Small intestine (tissue), 7 donors: ENCODE measurements around the gene KAT2B. TPM values are rescaled to one million over a fixed set of nuclear protein-coding genes. Genes with fewer than 3 reads are reported as not detected.
"Not testable (repeated sequence)": the region's sequence is repeated elsewhere in the genome, so short reads cannot be mapped to it uniquely, and the experiment has no call there.

Experiments
- DNase-seq, 2 donors: peaks; one replicate each; pipeline versions ENCODE4 v3.0.0 to v3.0.0-alpha.2; 2013
- FAIRE-seq: peaks from 2 replicates; lab custom pipeline; 2012; peaks lifted over from hg19 to GRCh38; lab: Jason Lieb, UNC
- H3K27ac ChIP-seq, 3 donors: one replicate each; pipeline ENCODE4 v1.5.1; 2013; ENCODE audit warnings: low read length in 2 of 3, mild to moderate bottlenecking in 2 of 3, control low read depth in 1 of 3, inconsistent platforms in 1 of 3, low read depth in 1 of 3, moderate library complexity in 1 of 3
- H3K27me3 ChIP-seq, 3 donors: one replicate each; pipeline ENCODE4 v1.6.1; 2013; ENCODE audit warnings: low read length in 3 of 3, inconsistent platforms in 1 of 3; ENCODE audit not compliant: control insufficient read depth in 3 of 3, insufficient read depth in 3 of 3
- H3K36me3 ChIP-seq, 3 donors: one replicate each; pipeline ENCODE4 v1.6.1; 2013; ENCODE audit warnings: low read length in 3 of 3, inconsistent platforms in 1 of 3, low read depth in 1 of 3, mild to moderate bottlenecking in 1 of 3, moderate library complexity in 1 of 3; ENCODE audit not compliant: control insufficient read depth in 3 of 3, insufficient read depth in 2 of 3
- H3K4me1 ChIP-seq, 3 donors: one replicate each; pipeline ENCODE4 v1.6.1; 2013; ENCODE audit warnings: low read length in 2 of 3, inconsistent platforms in 1 of 3, low read depth in 1 of 3, mild to moderate bottlenecking in 1 of 3, moderate library complexity in 1 of 3; ENCODE audit not compliant: control insufficient read depth in 3 of 3, insufficient read depth in 2 of 3
- H3K4me3 ChIP-seq, 3 donors: one replicate each; pipeline ENCODE4 v1.5.1; 2013; ENCODE audit warnings: low read length in 3 of 3, control low read depth in 1 of 3, inconsistent platforms in 1 of 3, low read depth in 1 of 3, mild to moderate bottlenecking in 1 of 3, moderate library complexity in 1 of 3
- H3K9me3 ChIP-seq, 2 donors: one replicate each; pipeline ENCODE4 v1.6.1; 2013; ENCODE audit warnings: low read depth in 1 of 2, low read length in 1 of 2; ENCODE audit not compliant: control insufficient read depth in 2 of 2, insufficient read depth in 1 of 2
- WGBS, 3 donors: extraction: QIAGEN DNeasy Blood & Tissue Kit; methylation state at CpG; one replicate each; pipeline ENCODE4 v1.1.7; 2013; 5-methylcytosine and 5-hydroxymethylcytosine counted together
- polyA plus RNA-seq, 4 donors: library from polyadenylated mRNA; stranded (reverse) in 3 of 4; unstranded in 1 of 4; fragments of 200-250 nt in 3 of 4; fragments of 120-200 nt in 1 of 4; gene quantifications; one replicate each; pipeline versions ENCODE4 v1.2.1 to v1.2.3, GENCODE V29; 2013
- donor health status: healthy with polysubstance abuse.
- donor health status: control.
- donor health status: control.
- donor health status: Bipolar disorder and iron deficiency.
- donor health status: healthy.

The KAT2B gene
- polyA plus RNA-seq, 4 donors = 7.1 to 28.0 (median 20.4) TPM

DNA sequence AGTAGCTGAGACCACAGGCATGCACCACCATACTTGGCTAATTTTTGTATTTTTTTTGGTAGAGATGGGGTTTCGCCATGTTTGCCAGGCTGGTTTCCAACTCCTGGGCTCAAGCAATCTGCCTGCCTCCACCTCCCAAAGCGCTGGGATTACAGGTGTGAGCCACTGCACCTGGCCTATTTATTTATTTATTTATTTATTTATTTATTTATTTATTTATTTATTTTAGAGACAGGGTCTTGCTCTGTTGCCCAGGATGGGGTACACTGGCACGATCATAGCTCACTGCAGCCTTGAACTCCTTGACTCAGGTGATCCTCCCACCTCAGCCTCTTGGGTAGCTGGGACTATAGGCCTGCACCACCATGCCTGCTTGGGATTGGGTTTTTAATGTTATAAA is 4.9 kb downstream of the KAT2B start:
- H3K4me1 ChIP-seq = peaks cover 5 to 17% (median 6%) of the 10 kb centered on the region in 3 donors
- 96 to 98% (median 97%) methylated on average over 3 of the region's 3 CpGs for WGBS, 3 donors
- not testable (repeated sequence) for H3K4me3 ChIP-seq

DNA sequence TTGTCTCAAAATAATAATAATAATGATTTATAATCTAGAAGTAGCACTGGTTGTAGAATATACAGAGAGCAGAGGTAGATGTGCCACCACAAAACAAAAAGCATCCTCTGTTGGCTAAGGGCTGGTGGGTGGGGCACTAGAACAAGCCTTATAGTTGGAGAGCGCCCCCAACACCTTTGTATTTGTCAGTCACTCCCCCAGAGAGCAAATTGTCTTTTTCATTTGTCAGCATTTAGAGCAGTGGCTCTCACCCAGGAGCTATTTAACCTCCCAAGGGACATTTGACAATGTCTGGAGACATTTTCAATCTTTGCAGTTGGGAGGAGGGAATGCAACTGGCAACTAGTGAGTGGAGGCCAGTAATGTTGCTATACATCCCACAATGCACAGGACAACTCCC is 6.3 kb downstream of the KAT2B start:
- H3K27me3 ChIP-seq = no peaks in the 10 kb centered on the region
- H3K4me1 ChIP-seq = peaks cover 5 to 16% (median 6%) of the 10 kb centered on the region in 3 donors
- H3K36me3 ChIP-seq = no peaks in the 10 kb centered on the region
- WGBS, 3 donors = 95 to 100% (median 95%) methylated on average over 1 of the region's 1 CpG
- no peaks in the 10 kb centered on the region for H3K9me3 ChIP-seq
- FAIRE-seq (no peak), DNase-seq (no peak)
- no peak overlapping the region for H3K27ac ChIP-seq
- H3K4me3 ChIP-seq = no peak overlapping the region

More for the DNA sequence above, 4.9 kb downstream of the KAT2B start:
- H3K27ac ChIP-seq, H3K27me3 ChIP-seq, DNase-seq, FAIRE-seq, H3K9me3 ChIP-seq, H3K36me3 ChIP-seq: not testable (repeated sequence)

DNA sequence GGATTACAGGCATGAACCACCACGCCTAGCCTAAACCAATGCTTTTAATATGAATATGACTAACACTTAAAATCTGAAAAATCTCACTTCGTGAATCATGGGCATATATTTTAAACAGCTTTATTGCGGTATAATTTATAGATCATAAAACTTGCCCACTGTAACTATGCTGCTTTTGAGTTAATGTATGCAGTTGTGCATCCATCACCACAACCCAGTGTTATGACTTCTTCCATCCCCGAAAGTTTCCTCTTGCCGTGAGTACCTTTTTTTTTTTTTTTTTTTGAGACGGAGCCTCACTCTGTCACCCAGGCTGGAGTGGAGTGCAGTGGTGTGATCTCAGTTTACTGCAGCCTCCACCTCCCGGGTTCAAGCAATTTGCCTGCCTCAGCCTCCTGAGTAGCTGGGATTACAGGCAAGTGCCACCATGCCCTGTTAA is 7.1 kb downstream of the KAT2B start:
- H3K4me1 ChIP-seq = peaks cover 5 to 11% (median 6%) of the 10 kb centered on the region in 3 donors
- H3K27ac ChIP-seq = no peak overlapping the region

DNA sequence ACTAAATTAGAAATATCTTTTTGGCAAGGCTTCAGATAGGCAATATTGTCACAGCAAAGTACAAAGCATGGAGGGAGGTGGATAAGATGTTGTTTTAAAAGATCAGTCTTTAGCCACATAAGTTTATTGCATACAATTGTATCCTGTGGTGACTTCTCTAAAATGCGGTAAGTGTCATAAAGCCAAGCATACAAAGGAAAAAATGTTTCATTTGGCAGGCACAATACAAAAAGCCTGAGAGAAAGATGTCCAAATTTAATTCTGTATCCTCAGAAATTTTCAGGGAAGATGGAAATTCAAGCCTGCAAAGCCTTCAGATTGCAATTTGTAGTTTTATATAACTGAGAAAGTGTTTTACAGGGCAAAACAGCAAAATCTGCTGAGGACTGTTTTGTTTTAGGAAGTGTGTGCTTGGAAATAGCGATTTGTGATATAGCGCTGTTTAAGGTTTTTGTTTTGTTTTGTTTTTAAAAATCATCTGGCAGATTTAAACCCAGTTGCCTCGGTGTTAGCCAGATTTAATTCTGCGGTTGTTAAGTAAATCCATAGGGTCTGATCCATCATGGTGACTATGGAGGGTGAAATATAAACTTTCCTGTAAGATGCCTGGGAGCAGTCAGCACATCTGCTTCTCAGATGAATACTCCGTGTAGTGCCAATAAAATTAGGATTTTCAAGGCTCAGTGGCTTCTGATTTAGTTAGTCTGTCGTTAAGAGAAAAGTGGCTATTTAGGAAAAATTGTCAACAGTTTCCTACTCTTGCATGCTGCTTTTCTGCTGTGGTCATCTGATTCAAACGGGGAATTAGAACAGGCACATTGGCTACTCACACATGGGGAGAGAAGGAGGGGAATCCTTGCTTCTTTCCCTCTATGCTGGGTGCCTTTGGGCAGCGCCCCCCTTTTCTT is 8.0 kb downstream of the KAT2B start:
- Histone ChIP-seq H3K27me3 (no peaks in the 10 kb centered on the region), H3K9me3 (no peaks in the 10 kb centered on the region), H3K36me3 (no peaks in the 10 kb centered on the region), H3K4me1 (peaks cover 0 to 9% (median 2%) of the 10 kb centered on the region in 3 donors), H3K4me3 (no peak overlapping the region), H3K27ac (peak overlapping the region in 1 of 3 donors; percentile 45)
- FAIRE-seq (no peak), DNase-seq (no peak)
- 56 to 75% (median 72%) methylated on average over 9 of the region's 9 CpGs for WGBS, 3 donors

More for the DNA sequence above, 7.1 kb downstream of the KAT2B start:
- Histone ChIP-seq H3K27me3 (no peaks in the 10 kb centered on the region), H3K4me3 (no peak overlapping the region), H3K36me3 (no peaks in the 10 kb centered on the region), H3K9me3 (no peaks in the 10 kb centered on the region)
- DNase-seq = no peak
- FAIRE-seq = no peak
- WGBS, 3 donors = 66 to 79% (median 72%) methylated on average over 7 of the region's 7 CpGs

DNA sequence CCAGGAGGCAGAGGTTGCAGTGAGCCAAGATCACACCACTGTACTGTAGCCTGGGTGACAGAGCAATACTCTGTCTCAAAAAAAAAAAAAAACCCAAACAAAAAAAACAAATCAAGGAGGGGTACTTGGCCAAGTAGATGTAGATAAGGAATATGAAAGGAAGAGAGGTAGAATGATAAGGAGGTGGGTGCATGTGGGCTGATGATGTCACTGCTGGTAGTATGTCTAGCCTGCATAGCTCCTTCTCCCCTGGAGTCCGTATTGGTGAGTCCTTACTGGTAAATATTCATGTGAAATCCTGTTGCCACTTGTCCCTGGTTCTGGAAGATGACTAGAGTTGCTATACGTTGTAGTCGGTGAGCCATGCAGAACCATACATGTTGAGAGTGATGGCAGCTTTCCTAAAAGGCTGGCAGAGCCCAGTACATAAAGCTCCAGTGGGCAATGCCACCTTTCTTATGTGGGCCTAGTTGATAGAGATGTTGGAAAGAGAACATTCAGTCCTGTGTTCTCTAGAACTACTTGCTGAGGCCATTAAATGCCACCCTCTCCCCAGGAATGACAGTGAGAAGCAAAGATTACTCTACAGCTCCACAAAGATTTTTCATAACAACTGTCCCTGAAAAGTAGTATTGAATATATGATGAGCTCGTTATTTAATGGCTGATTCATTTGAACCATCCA is 11.0 kb downstream of the KAT2B start:
- no peak overlapping the region for H3K27ac ChIP-seq

DNA sequence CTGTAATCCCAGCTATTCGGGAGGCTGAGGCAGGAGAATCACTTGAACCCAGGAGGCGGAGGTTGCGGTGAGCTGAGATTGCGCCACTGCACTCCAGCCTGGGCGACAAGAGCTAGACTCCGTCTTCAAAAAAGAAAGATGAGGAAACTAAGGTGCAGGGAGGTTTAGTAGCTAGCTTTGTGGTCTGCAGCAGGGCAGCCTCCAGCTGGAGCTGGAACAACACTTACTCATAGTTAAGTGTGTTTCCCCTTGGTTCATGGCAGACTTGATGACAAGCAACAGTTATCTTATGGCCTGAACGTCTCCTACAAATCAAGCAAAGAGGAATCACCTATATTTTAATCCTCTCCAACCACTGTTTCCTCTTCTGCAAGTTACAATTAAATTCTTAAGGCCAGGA is 12.6 kb downstream of the KAT2B start:
- 88 to 95% (median 92%) methylated on average over 7 of the region's 7 CpGs for WGBS, 3 donors
- H3K4me1 ChIP-seq = peaks cover 0 to 22% (median 4%) of the 10 kb centered on the region in 3 donors
- H3K36me3 ChIP-seq = no peaks in the 10 kb centered on the region
- H3K27ac ChIP-seq = no peak overlapping the region
- DNase-seq = no peak
- no peaks in the 10 kb centered on the region for H3K27me3 ChIP-seq
- FAIRE-seq = no peak
- no peaks in the 10 kb centered on the region for H3K9me3 ChIP-seq
- H3K4me3 ChIP-seq = no peak overlapping the region

More for the DNA sequence above, 11.0 kb downstream of the KAT2B start:
- FAIRE-seq (no peak), DNase-seq (no peak)
- Histone ChIP-seq H3K4me3 (no peak overlapping the region), H3K27me3 (no peaks in the 10 kb centered on the region), H3K4me1 (peaks cover 0 to 10% (median 2%) of the 10 kb centered on the region in 3 donors), H3K9me3 (no peaks in the 10 kb centered on the region), H3K36me3 (no peaks in the 10 kb centered on the region)
- 90 to 93% (median 92%) methylated on average over 4 of the region's 4 CpGs for WGBS, 3 donors

DNA sequence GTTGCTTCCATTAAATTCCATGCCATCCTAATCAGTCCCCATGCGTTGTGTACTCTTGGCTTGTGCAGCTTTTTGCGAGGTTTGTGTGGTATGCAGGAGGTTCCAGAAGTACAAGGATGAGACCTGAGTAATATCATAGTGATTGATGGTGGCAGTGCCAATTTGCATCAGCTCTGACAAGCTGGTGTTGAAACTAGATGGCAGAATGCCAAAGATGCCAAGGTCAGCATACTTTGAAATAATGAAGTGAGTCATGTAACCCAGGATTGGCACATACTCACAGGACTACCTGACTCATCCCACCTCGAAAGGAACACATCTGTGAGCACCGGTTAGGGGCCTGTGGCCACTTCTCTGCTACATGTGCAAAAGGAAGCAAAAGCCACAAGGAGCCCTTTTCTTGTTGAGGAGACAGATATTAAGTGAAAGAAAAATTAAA is 14.3 kb downstream of the KAT2B start:
- DNase-seq (peak; percentile 30 to 95), FAIRE-seq (no peak)
- Histone ChIP-seq H3K9me3 (no peaks in the 10 kb centered on the region), H3K27me3 (no peaks in the 10 kb centered on the region), H3K4me1 (peaks cover 0 to 23% (median 4%) of the 10 kb centered on the region in 3 donors), H3K36me3 (no peaks in the 10 kb centered on the region), H3K27ac (peak overlapping the region in 2 of 3 donors; percentile 15 to 56), H3K4me3 (no peak overlapping the region)
- WGBS, 3 donors = 13 to 46% (median 17%) methylated on average over 4 of the region's 4 CpGs

DNA sequence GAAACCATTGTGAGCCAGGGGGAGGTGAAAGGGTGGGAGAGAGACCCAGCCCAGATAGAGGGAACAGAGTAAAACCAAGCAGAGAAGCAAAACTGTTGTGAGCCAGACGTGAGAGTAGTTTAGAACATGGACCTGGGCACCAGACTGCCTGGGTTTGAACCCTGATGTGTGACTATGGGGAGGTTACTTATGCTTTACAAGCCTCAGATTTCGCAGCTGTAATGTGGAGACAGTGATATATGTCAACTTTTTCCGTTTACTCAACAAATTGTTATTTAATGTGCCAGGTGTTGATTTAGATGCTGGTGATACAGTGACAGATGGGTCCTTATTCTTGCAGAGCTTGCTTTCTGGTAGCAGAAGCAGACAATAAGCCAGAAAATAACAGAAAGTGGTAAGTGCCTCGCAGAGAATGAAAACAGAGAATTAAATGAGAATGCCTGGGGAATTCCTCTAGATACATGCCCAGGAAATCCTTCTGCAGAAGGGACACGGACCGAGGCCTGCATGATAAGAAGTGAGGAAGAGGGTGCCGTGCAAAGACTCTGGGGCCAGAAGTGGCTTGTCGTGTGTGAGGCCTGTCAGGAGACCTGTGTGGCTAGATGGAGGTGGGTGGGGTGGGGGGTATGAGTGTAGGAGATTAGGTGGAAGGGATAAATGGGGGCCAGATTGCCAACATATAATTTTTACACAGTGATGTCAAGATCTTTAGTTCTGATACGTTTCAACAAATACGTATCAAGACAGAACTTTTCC is 15.0 kb downstream of the KAT2B start:
- Histone ChIP-seq H3K4me1 (peaks cover 0 to 23% (median 4%) of the 10 kb centered on the region in 3 donors), H3K27ac (peak overlapping the region in 2 of 3 donors; percentile 15 to 56), H3K9me3 (no peaks in the 10 kb centered on the region), H3K36me3 (no peaks in the 10 kb centered on the region), H3K4me3 (no peak overlapping the region), H3K27me3 (no peaks in the 10 kb centered on the region)
- DNase-seq = no peak
- no peak for FAIRE-seq
- WGBS, 3 donors = 49 to 71% (median 55%) methylated on average over 10 of the region's 10 CpGs
